ENCODE data around the gene ABLIM1.

GRCh38 chr10:114430688-114431413 lies 227.2 kb downstream of the ABLIM1 start:
- no peak for TF ChIP-seq CTCF (conservative IDR thresholded peaks at IDR 0.05; ENCODE audit: low read depth, low read length)
- no peak for TF ChIP-seq EZH2 (IDR thresholded peaks at IDR 0.05; ENCODE audit: borderline replicate concordance, low read depth, low read length, poor library complexity, severe bottlenecking)
